Endodermal cell (in vitro differentiated cells): ENCODE measurements around the gene ZNRF2. TPM values are rescaled to one million over a fixed set of nuclear protein-coding genes. Genes with fewer than 3 reads are reported as not detected.
"Not testable (repeated sequence)": the region's sequence is repeated elsewhere in the genome, so short reads cannot be mapped to it uniquely, and the experiment has no call there.

Experiments
- DNase-seq: peaks from one replicate; pipeline ENCODE4 v3.0.0-alpha.2; 2017
- H3K27ac ChIP-seq: 2 replicates; pipeline ENCODE4 v1.5.1; 2013; ENCODE audit warnings: mild to moderate bottlenecking, low read depth, low read length, moderate library complexity
- H3K27me3 ChIP-seq: 2 replicates; pipeline ENCODE4 v1.6.1; 2013; ENCODE audit warnings: mild to moderate bottlenecking, low read length, moderate library complexity; ENCODE audit not compliant: insufficient read depth, control insufficient read depth, poor library complexity, severe bottlenecking
- H3K36me3 ChIP-seq: 2 replicates; pipeline ENCODE4 v1.7.0; 2013; ENCODE audit warnings: mild to moderate bottlenecking, low read length, moderate library complexity; ENCODE audit not compliant: control insufficient read depth, insufficient read depth
- H3K4me1 ChIP-seq: one replicate; pipeline ENCODE4 v1.7.0; 2013; ENCODE audit warnings: low read length; ENCODE audit not compliant: control insufficient read depth, insufficient read depth
- H3K4me3 ChIP-seq: 2 replicates; pipeline ENCODE4 v1.5.1; 2013; ENCODE audit warnings: mild to moderate bottlenecking, low read length, moderate library complexity
- H3K9ac ChIP-seq: 2 replicates; pipeline ENCODE4 v1.6.1; 2013; ENCODE audit warnings: mild to moderate bottlenecking, low read length, moderate library complexity; ENCODE audit not compliant: poor library complexity, severe bottlenecking; ENCODE audit errors: extremely low read depth
- H3K9me3 ChIP-seq: 2 replicates; pipeline ENCODE4 v1.6.1; 2013; ENCODE audit warnings: mild to moderate bottlenecking, low read length, moderate library complexity; ENCODE audit not compliant: control insufficient read depth
- H3K27ac Mint-ChIP-seq: 2 replicates; pipeline ENCODE4 v1.8.0; 2020; ENCODE audit warnings: mixed read lengths
- H3K27me3 Mint-ChIP-seq: 2 replicates; pipeline ENCODE4 v1.8.0; 2021; ENCODE audit warnings: mild to moderate bottlenecking, mixed read lengths; ENCODE audit not compliant: insufficient read depth
- H3K36me3 Mint-ChIP-seq: 2 replicates; pipeline ENCODE4 v1.8.0; 2020; ENCODE audit warnings: low read depth, mixed read lengths
- H3K4me1 Mint-ChIP-seq: 2 replicates; pipeline ENCODE4 v1.8.0; 2020; ENCODE audit warnings: mixed read lengths
- H3K4me3 Mint-ChIP-seq: 2 replicates; pipeline ENCODE4 v1.8.0; 2020; ENCODE audit warnings: mild to moderate bottlenecking, moderate library complexity, mixed read lengths
- H3K9me3 Mint-ChIP-seq: 2 replicates; pipeline ENCODE4 v1.8.0; 2020; ENCODE audit warnings: mild to moderate bottlenecking, mixed read lengths
- CTCF ChIP-seq: fragments of 200-600 bp; sonication (generic); conservative IDR thresholded peaks from 2 replicates; pipeline ENCODE4 v1.5.0; 2021; ENCODE audit warnings: antibody characterized with exemption, mild to moderate bottlenecking
- WGBS, 2 experiments: methylation state at CpG; one replicate each; pipeline versions ENCODE4 v1.1.5 to v1.1.7; 2013; ENCODE audit warnings: missing lambda C conversion rate in 2 of 2, mixed read lengths in 1 of 2; ENCODE audit not compliant: insufficient coverage in 1 of 2, insufficient read length in 1 of 2; 5-methylcytosine and 5-hydroxymethylcytosine counted together
- total RNA-seq, 2 donors: library from RNA; stranded (reverse); fragmentation: NEBNext Ultra II Directional in 1 of 2; extraction: Animal tissue kit (Norgen Biotek cat#: 25700) in 1 of 2; gene quantifications; 2 replicates in 1 of 2; 3 replicates in 1 of 2; pipeline ENCODE4 v1.2.1, GENCODE V29; 2021

The ZNRF2 gene
- total RNA-seq, 2 donors from 2014 or later = 15.5 to 20.9 TPM

GRCh38 chr7:30285067-30285535 is 704 bp downstream of the ZNRF2 start:
- no peak for TF ChIP-seq CTCF
- no peaks in the 10 kb centered on the region for H3K36me3 ChIP-seq
- Mint-ChIP-seq H3K27ac (no peak overlapping the region), H3K9me3 (no peaks in the 10 kb centered on the region), H3K4me1 (peaks cover 37% of the 10 kb centered on the region), H3K4me3 (peak overlapping the region; percentile 76), H3K27me3 (peaks cover 2% of the 10 kb centered on the region), H3K36me3 (no peaks in the 10 kb centered on the region)
- 0% methylated on average over 13 to 72 of the region's 72 CpGs for WGBS, 2 experiments
- H3K9me3 ChIP-seq = no peaks in the 10 kb centered on the region
- peaks cover 8% of the 10 kb centered on the region for H3K4me1 ChIP-seq
- H3K27me3 ChIP-seq = no peaks in the 10 kb centered on the region
- H3K4me3 ChIP-seq = peak overlapping the region; percentile 68
- DNase-seq = peak; percentile 71
- H3K27ac ChIP-seq = peak overlapping the region; percentile 82
- H3K9ac ChIP-seq = no peak overlapping the region

DNA sequence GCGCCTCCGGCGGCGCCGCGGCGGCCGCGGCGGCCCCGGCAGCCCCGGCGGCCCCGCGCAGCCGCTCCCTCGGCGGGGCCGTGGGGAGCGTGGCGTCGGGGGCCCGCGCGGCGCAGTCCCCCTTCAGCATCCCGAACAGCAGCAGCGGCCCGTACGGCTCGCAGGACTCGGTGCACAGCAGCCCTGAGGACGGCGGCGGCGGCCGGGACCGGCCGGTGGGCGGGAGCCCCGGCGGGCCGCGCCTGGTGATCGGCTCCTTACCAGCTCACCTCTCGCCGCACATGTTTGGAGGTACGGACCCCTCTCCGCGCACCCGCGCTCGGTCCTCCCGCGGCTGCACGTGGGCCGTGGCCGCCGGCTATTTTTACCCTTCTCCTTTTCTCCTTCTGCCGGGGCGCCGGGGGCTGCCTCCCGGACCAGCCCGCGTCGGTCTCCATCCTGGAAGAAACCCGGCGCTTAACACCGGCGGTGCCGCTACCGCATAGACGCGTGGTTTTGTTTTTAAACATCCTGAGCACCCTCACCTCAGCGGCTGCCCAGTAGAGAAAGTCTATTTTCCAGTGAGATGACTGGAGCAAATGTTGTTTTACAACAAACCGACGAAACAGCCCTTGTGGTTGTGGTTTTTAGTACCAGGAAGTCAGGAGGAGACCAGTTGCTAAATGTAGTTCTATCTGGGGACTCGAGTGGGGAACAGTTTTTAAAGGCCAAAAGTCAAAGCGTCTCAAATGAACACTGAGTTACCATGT is 1.3 kb downstream of the ZNRF2 start:
- no peak overlapping the region for H3K27ac ChIP-seq
- H3K9me3 ChIP-seq = no peaks in the 10 kb centered on the region
- no peaks in the 10 kb centered on the region for H3K27me3 ChIP-seq

DNA sequence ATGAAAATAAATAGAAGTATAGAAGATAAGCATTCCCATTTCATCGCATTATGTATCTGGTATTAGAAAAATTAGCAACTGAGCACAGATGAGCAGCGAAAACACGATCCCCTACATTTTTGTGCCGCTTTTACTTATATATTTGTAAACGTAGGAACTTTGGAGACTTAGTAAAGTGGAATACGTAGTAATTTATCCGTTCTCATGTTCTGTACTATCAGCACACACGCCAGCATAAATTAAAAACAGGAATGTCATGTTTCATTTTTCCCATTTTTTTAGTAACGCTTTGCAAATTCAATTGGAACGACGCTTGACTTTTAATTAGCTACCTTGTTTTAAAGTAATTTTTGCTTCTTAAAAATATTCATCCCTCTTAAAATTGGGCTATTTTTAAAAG is 2.4 kb downstream of the ZNRF2 start:
- H3K27ac ChIP-seq = no peak overlapping the region

More for the DNA sequence above, 1.3 kb downstream of the ZNRF2 start:
- Histone ChIP-seq H3K36me3 (no peaks in the 10 kb centered on the region), H3K4me3 (peak overlapping the region; percentile 92), H3K4me1 (peaks cover 8% of the 10 kb centered on the region), H3K9ac (peak overlapping the region; percentile 24)
- Mint-ChIP-seq H3K27me3 (peaks cover 2% of the 10 kb centered on the region), H3K36me3 (no peaks in the 10 kb centered on the region), H3K9me3 (no peaks in the 10 kb centered on the region), H3K4me1 (peaks cover 38% of the 10 kb centered on the region), H3K27ac (peak overlapping the region; percentile 48), H3K4me3 (peak overlapping the region; percentile 76)
- peak; percentile 72 for DNase-seq
- 0 to 1% methylated on average over 14 to 79 of the region's 79 CpGs for WGBS, 2 experiments
- peak; percentile 11 for TF ChIP-seq CTCF

GRCh38 chr7:30287625-30288024 is 3.2 kb downstream of the ZNRF2 start:
- WGBS, 2 experiments = 73 to 81% methylated on average over 2 to 3 of the region's 3 CpGs

More for the DNA sequence above, 2.4 kb downstream of the ZNRF2 start:
- WGBS, 2 experiments = 65 to 80% methylated on average over 7 to 11 of the region's 11 CpGs
- Histone ChIP-seq H3K27me3 (no peaks in the 10 kb centered on the region), H3K4me3 (peak overlapping the region; percentile 92), H3K4me1 (peaks cover 2% of the 10 kb centered on the region), H3K9ac (no peak overlapping the region), H3K9me3 (no peaks in the 10 kb centered on the region), H3K36me3 (no peaks in the 10 kb centered on the region)
- peak overlapping the region; percentile 76 for H3K4me3 Mint-ChIP-seq
- H3K9me3 Mint-ChIP-seq = no peaks in the 10 kb centered on the region
- H3K4me1 Mint-ChIP-seq = peaks cover 29% of the 10 kb centered on the region
- H3K27me3 Mint-ChIP-seq = peaks cover 2% of the 10 kb centered on the region
- no peak overlapping the region for H3K27ac Mint-ChIP-seq
- DNase-seq = no peak
- TF ChIP-seq CTCF = no peak
- no peaks in the 10 kb centered on the region for H3K36me3 Mint-ChIP-seq

GRCh38 chr7:30289634-30290033 is 5.2 kb downstream of the ZNRF2 start:
- H3K4me3 ChIP-seq, H3K4me1 ChIP-seq, H3K27me3 ChIP-seq, H3K27me3 Mint-ChIP-seq, H3K27ac Mint-ChIP-seq, H3K27ac ChIP-seq, H3K9me3 ChIP-seq, H3K9ac ChIP-seq, H3K36me3 ChIP-seq, H3K9me3 Mint-ChIP-seq, H3K4me3 Mint-ChIP-seq, H3K36me3 Mint-ChIP-seq, DNase-seq: not testable (repeated sequence)
- 100% methylated on average over 1 of the region's 2 CpGs; no CpG with 5 or more reads in 1 of the 2 experiments for WGBS, 2 experiments
- H3K4me1 Mint-ChIP-seq = peaks cover 35% of the 10 kb centered on the region

More at GRCh38 chr7:30287625-30288024, 3.2 kb downstream of the ZNRF2 start:
- H3K9ac ChIP-seq, H3K27me3 ChIP-seq, H3K27ac ChIP-seq, DNase-seq, H3K27ac Mint-ChIP-seq, H3K36me3 ChIP-seq, H3K36me3 Mint-ChIP-seq, H3K27me3 Mint-ChIP-seq, H3K4me1 ChIP-seq, H3K9me3 Mint-ChIP-seq, H3K9me3 ChIP-seq: not testable (repeated sequence)
- Mint-ChIP-seq H3K4me3 (peak overlapping the region; percentile 26), H3K4me1 (peaks cover 32% of the 10 kb centered on the region)
- peak overlapping the region; percentile 92 for H3K4me3 ChIP-seq
